Coronary artery (tissue), 2 donors: Measurements from ENCODE around the gene PGBD1.
"Not testable (repeated sequence)": the region's sequence is repeated elsewhere in the genome, so short reads cannot be mapped to it uniquely, and the experiment has no call there.

Experiments used
- DNase-seq: peaks from one replicate; pipeline ENCODE4 v3.0.0-alpha.2; 2017; ENCODE audit warnings: low spot score
- H3K27ac ChIP-seq, 2 donors: fragments of 200-600 bp; sonication (generic); one replicate each; pipeline ENCODE4 v1.5.1; 2016 to 2019
- H3K4me3 ChIP-seq: fragments of 200-600 bp; sonication (generic); 2 replicates; pipeline ENCODE4 v1.5.1; 2016; ENCODE audit warnings: mild to moderate bottlenecking, moderate library complexity
- TF ChIP-seq, protein P1 (sequence below): fragments of 200-600 bp; sonication (generic); IDR thresholded peaks from one replicate; pipeline ENCODE4 v1.5.1; 2019; ENCODE audit warnings: antibody characterized with exemption

The PGBD1 gene

DNA sequence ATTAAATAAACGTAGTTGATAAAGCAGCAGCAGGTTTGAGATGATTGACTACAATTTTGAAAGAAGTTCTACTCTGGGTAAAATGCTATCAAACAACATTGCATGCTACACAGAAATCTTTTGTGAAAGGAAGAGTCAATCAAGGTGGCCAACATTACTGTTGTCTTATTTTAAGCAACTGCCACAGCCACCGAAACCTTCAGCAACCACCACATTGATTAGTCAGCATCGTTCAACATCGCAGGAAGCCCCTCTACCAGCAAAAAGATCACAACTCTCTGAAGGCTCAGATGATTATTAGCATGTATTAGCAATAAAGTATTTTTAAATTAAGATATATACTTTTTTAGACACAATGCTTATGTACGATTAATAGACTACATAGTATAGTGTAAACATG lies 14.0 kb downstream of the PGBD1 start:
- TF ChIP-seq, protein P1, sequence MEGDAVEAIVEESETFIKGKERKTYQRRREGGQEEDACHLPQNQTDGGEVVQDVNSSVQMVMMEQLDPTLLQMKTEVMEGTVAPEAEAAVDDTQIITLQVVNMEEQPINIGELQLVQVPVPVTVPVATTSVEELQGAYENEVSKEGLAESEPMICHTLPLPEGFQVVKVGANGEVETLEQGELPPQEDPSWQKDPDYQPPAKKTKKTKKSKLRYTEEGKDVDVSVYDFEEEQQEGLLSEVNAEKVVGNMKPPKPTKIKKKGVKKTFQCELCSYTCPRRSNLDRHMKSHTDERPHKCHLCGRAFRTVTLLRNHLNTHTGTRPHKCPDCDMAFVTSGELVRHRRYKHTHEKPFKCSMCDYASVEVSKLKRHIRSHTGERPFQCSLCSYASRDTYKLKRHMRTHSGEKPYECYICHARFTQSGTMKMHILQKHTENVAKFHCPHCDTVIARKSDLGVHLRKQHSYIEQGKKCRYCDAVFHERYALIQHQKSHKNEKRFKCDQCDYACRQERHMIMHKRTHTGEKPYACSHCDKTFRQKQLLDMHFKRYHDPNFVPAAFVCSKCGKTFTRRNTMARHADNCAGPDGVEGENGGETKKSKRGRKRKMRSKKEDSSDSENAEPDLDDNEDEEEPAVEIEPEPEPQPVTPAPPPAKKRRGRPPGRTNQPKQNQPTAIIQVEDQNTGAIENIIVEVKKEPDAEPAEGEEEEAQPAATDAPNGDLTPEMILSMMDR, result no peak
- Histone ChIP-seq H3K4me3 (no peak overlapping the region), H3K27ac (no peak overlapping the region)
- no peak for DNase-seq

DNA sequence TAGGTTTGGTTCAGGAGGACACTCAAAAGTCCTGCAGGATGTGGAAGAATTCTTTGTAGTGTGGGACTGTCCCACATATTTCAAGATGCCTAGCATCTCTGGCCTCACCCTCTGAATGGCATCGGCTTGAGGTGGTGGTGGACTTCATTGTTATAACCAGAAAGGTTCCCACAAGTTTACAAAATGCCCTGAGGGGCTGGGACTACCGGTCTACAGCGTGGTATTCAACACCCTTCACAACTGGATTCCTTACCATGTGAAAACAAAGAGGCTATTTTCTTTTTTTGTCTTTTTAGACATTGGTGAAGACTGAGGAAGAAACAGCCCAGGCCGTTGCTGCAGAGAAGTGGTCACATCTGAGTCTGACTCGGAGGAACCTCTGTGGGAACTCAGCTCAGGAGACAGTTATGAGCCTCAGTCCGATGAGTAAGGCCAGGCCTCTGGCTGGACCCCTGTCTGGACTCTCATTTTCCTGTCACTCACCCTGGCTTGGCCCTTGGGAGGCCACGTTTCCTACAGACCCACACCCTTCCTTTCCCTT lies 15.2 kb downstream of the PGBD1 start:
- Histone ChIP-seq H3K27ac (no peak overlapping the region), H3K4me3 (no peak overlapping the region)
- TF ChIP-seq, protein P1, result no peak
- DNase-seq, result no peak

DNA sequence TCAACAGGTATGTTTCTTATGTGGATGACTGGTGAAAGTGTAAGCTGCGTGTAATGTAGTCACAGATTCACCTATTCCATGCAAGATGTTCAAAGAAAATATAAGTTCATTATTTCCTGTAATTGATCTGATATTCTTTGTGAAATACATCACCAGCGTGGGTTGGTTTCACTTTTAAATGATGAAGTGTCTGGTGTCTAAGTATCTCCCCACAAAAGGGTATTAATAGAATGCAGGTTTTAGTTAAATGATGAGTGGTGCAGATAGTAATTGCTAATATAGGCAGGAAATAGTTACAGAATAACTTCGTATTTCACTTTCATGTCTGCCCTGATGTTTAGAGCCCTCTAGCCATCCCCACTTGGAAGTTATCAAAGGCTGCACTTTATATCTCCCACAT lies 22.2 kb downstream of the PGBD1 start:
- TF ChIP-seq, protein P1, result no peak
- no peak overlapping the region for H3K4me3 ChIP-seq
- no peak for DNase-seq
- no peak overlapping the region for H3K27ac ChIP-seq

DNA sequence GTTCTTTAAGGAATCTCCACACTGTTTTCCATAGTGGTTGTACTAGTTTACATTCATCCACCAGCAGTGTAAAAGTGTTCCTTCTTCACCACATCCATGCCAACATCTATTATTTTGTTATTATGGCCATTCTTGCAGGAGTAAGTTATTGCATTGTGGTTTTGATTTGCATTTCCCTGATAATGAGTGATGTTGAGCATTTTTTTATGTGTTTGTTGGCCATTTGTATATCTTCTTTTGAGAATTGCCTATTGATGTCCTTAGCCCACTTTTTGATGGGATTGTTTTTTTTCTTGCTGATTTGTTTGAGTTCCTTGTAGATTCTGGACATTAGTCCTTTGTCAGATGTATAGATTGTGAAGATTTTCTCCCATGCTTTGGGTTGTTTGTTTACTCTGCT lies 25.0 kb downstream of the PGBD1 start:
- not testable (repeated sequence) for DNase-seq, H3K4me3 ChIP-seq, H3K27ac ChIP-seq

DNA sequence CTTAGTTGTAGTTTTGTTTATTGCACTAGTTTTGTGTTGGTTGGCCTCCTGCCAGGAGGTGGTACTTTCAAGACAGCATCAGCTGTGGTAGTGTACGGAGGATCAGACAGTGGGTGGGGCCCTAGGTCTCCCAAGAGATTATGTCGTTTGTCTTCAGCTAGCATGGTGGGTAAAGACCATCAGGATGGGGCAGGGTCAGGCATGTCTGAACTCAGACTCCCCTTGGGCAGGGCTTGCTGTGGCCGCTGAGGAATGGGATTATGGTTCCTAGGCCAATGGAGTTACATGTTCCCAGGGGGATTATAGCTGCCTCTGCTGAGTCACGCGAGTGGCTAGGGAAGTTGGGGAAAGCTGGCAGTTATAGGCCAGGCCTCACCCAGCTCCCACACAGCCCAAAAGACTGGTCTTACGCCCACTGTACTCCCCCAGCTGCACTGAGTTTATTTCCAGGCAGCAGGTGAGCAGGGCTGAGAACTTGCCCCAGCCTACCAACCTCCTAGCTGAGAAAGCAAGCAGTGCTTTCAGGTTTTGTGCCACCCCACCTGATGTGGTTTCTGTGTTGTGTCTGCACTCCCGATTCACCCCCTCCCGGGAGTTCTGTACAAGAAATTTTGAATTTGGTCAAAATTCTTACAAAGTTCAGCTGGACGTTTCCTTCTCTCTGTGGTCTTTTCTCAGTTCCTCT lies 29.9 kb downstream of the PGBD1 start:
- TF ChIP-seq, protein P1, result no peak
- Histone ChIP-seq H3K27ac (no peak overlapping the region), H3K4me3 (no peak overlapping the region)
- DNase-seq, result no peak

DNA sequence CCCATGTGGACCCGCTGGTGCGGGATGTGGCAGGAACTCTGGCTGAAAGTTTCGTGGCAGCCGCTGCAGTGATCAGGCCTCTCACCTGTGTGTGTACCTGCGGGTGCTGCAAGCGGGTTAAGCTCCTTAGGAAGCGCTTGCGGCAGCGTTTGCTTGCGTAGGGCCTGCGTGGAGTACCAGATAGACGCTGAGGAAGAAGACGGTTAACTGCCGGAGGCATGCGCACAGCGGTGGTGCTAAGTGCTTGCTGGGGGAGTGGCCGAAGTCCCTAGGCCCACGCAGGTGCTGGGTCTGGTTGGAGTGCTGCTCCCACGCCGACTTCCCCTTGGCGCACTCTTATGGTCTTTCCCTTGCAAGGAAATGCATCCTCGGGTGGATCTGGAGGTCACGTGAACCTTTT lies 31.6 kb downstream of the PGBD1 start:
- Histone ChIP-seq H3K4me3 (no peak overlapping the region), H3K27ac (no peak overlapping the region)
- TF ChIP-seq, protein P1, result no peak
- DNase-seq, result no peak

DNA sequence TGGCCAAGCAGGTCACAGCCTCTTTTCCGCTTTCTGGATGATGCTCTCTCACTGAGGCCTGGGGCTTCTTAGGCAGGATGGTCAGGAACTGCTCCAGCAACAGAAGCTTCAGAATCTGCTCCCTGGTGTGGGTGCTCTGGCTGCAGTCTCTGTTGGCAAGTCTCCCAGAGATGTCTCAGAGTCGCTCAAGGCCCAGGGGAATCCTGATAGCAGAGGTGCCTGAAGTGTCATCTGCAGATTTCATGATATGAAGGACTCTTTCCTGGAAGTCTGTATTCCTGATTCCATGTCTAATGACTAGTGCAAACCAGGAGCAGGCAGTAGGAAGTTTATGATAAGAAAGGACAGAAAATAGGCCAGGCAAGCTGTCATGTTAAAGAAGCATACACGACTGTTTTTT lies 34.3 kb downstream of the PGBD1 start:
- no peak overlapping the region for H3K27ac ChIP-seq
- TF ChIP-seq, protein P1, result no peak
- H3K4me3 ChIP-seq, result no peak overlapping the region
- DNase-seq, result no peak

DNA sequence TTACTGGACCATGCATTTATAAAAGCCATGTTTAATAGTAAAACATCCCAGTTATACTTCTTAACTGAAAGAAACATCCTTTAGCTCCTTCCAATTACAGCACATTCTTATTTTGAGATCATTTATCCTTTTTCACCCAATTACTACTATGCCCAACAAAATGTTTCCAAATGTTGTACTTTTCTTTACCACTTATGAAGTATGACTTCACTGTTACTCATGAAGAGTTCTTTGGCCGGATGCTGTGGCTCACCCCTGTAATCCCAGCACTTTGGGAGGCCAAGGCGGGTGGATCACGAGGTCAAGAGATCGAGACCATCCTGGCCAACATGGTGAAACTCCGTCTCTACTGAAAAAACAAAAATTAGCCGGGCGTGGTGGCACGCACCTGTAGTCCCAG lies 36.5 kb downstream of the PGBD1 start:
- H3K4me3 ChIP-seq, H3K27ac ChIP-seq, DNase-seq: not testable (repeated sequence)
